ENCODE measurements around the gene SLC45A3.
"Not testable (repeated sequence)": the region's sequence is repeated elsewhere in the genome, so short reads cannot be mapped to it uniquely, and the experiment has no call there.

Gene SLC45A3

DNA sequence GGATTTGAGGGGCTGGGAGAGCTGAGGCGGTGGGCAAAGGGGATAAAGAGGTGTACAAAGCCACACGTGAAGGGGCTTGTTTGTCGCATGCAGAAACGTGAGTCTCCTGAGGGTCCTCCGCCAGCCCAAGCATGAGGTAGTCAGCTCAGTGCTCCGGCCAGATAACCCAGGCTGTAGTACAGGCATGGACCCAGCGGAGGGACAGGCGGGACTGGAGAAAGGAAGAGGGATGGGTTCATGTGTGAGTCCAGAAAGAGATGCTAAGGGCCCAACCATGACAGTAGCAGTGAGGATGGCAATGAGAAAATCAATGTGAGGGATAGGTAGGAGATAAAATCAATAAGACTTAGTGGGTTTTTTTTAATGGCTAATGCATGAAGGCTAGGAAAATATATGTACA lies 34.8 kb downstream of the SLC45A3 start:
- H3K36me3 ChIP-seq (replicated peaks): no peaks in the 10 kb centered on the region
- H3K27ac ChIP-seq: no peak overlapping the region
- in situ Hi-C loops (cut with HindIII; ENCODE audit: low pct_ligation_motif_present, low sequenced_read_pairs): no loop called here
- DNase-seq: no peak
- TF ChIP-seq, protein P1, sequence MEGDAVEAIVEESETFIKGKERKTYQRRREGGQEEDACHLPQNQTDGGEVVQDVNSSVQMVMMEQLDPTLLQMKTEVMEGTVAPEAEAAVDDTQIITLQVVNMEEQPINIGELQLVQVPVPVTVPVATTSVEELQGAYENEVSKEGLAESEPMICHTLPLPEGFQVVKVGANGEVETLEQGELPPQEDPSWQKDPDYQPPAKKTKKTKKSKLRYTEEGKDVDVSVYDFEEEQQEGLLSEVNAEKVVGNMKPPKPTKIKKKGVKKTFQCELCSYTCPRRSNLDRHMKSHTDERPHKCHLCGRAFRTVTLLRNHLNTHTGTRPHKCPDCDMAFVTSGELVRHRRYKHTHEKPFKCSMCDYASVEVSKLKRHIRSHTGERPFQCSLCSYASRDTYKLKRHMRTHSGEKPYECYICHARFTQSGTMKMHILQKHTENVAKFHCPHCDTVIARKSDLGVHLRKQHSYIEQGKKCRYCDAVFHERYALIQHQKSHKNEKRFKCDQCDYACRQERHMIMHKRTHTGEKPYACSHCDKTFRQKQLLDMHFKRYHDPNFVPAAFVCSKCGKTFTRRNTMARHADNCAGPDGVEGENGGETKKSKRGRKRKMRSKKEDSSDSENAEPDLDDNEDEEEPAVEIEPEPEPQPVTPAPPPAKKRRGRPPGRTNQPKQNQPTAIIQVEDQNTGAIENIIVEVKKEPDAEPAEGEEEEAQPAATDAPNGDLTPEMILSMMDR (IDR thresholded peaks at IDR 0.05; ENCODE audit: low read depth, low read length, missing control alignments): no peak
- no peaks in the 10 kb centered on the region for H3K27me3 ChIP-seq (replicated peaks)
- no peak overlapping the region for H3K4me3 ChIP-seq (ENCODE audit: low read depth, low read length)

DNA sequence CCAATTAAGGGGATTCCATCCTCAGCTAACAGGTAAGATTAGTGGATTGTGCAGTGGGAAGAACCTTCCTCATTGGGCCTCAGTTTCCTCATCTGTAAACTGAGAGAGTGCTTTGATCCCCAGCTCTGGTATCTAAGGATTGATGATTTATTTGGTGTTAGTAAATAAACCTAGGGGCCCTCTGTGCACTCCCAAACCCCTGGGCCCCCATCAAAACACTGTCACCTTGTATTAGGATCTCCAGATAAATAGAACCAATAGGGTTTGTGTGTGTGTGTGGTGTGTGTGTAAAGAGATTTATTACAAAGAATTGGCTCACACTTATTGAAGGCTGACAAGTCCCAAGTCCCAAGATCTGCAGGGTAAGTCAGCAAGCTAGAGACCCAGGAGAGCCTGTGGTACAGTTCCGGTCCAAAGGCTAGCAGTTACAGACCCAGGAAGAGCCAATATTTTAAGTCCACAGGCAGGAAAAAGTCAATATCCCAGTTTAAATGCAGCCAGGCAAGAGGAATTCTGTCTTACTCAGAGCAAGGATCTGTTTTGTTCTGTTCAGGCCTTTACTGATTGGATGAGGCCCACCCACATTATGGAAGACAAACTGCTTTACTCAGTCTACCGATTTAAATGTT lies 37.5 kb downstream of the SLC45A3 start:
- TF ChIP-seq, protein P1 (IDR thresholded peaks at IDR 0.05; ENCODE audit: low read depth, low read length, missing control alignments): no peak
- no peak overlapping the region for H3K4me3 ChIP-seq (ENCODE audit: low read depth, low read length)
- no peaks in the 10 kb centered on the region for H3K36me3 ChIP-seq (replicated peaks)
- no peaks in the 10 kb centered on the region for H3K27me3 ChIP-seq (replicated peaks)
- DNase-seq: no peak
- in situ Hi-C loops (cut with HindIII; ENCODE audit: low pct_ligation_motif_present, low sequenced_read_pairs): no loop called here
- H3K27ac ChIP-seq: no peak overlapping the region

DNA sequence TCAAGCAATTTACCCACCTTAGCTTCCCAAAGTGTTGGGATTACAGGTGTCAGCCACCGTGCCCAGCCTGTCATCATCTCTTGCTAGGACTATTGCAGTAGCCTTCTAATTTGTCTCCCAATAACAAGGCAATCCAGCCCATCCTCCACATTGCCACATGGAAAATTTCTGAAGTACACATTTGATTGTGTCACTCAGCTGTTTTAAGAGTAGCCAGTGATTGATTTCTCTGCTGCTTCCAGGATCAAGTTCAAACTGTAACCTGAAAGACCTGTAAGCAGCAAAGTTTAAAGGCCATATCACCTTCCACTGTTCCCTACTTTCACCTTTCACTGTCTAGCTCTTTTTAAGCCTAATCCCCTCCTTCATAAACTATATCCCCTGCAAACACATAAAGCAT lies 40.7 kb downstream of the SLC45A3 start:
- H3K36me3 ChIP-seq (replicated peaks): no peaks in the 10 kb centered on the region
- in situ Hi-C loops (cut with HindIII; ENCODE audit: low pct_ligation_motif_present, low sequenced_read_pairs): no loop called here
- H3K27ac ChIP-seq: no peak overlapping the region
- no peak for DNase-seq
- H3K27me3 ChIP-seq (replicated peaks): no peaks in the 10 kb centered on the region
- TF ChIP-seq, protein P1 (IDR thresholded peaks at IDR 0.05; ENCODE audit: low read depth, low read length, missing control alignments): no peak
- no peak overlapping the region for H3K4me3 ChIP-seq (ENCODE audit: low read depth, low read length)

DNA sequence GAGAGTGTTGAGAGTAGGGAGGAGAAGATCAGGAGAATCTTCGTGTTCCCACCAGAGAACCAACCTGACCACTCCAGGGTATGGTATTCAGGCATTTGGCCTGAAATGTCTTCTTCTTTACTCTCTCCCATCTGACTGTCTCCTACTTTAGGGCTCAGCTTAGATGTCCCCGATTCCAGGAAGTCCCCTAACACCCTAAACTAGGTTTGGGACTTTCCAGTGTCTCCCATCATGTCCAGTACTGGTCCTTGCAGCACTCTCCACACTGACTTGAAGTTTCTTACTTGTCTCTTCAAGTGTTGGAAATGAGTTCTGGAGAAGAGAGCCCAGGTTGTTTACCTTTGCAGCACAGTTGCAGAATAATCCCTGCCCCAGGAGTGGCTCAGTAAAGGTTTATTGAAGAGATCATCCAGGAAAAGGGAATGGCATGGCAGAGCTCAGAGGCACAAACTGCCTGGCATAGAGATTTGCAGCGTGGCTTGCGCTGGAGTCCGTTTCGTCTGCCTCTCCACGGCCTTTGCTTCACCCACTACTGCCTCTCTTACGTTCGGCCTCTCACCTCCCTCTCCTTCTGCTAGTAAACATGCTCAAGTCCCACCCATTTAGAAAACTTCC lies 42.3 kb downstream of the SLC45A3 start:
- Histone ChIP-seq H3K36me3 (replicated peaks) (no peaks in the 10 kb centered on the region), H3K4me3 (ENCODE audit: low read depth, low read length) (no peak overlapping the region), H3K27ac (no peak overlapping the region), H3K27me3 (replicated peaks) (no peaks in the 10 kb centered on the region)
- in situ Hi-C loops (cut with HindIII; ENCODE audit: low pct_ligation_motif_present, low sequenced_read_pairs): no loop called here
- no peak for DNase-seq
- TF ChIP-seq, protein P1 (IDR thresholded peaks at IDR 0.05; ENCODE audit: low read depth, low read length, missing control alignments): no peak

DNA sequence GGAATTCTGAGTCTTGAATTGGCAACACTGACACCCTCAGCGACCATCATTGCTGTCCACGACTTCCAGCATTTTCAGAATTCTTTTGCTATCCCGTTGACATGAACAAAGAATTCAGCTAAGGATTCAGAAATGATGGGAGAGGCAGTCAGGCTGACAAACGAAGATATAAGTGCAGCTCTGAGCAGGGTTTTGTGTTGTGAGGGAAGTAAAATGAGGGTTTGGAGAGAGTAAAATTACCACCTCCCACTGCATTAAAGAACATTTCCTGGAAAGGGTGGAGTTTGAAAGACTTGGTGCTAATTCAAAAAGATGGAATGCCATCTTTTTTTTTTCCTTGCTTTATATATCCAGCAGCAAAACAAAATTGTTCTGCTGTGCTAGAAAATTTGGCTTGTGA lies 43.6 kb downstream of the SLC45A3 start:
- no peak overlapping the region for H3K27ac ChIP-seq
- H3K4me3 ChIP-seq (ENCODE audit: low read depth, low read length): no peak overlapping the region
- DNase-seq: no peak
- in situ Hi-C loops (cut with HindIII; ENCODE audit: low pct_ligation_motif_present, low sequenced_read_pairs): no loop called here
- no peaks in the 10 kb centered on the region for H3K36me3 ChIP-seq (replicated peaks)
- TF ChIP-seq, protein P1 (IDR thresholded peaks at IDR 0.05; ENCODE audit: low read depth, low read length, missing control alignments): no peak
- no peaks in the 10 kb centered on the region for H3K27me3 ChIP-seq (replicated peaks)

DNA sequence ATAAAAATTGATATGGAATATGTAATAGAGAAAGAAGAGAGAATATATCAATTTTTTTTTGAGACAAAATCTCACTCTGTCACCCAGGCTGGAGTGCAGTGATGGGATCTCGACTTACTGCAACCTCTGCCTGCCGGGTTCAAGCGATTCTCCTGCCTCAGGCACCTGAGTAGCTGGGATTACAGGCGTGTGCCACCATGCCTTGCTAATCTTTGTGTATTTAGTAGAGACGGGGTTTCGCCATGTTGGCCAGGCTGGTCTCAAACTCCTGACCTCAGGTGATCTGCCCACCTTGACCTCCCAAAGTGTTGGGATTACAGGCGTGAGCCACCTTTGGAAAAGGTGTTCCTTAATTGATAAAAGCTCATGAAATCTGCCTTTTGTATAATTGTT lies 44.2 kb downstream of the SLC45A3 start:
- H3K27me3 ChIP-seq (replicated peaks); H3K27ac ChIP-seq; DNase-seq; H3K36me3 ChIP-seq (replicated peaks); in situ Hi-C loops (cut with HindIII; ENCODE audit: low pct_ligation_motif_present, low sequenced_read_pairs); H3K4me3 ChIP-seq (ENCODE audit: low read depth, low read length): not testable (repeated sequence)

Measured in brain microvascular endothelial cell (primary cell).